HG03521 (cell line): Measurements from ENCODE around the gene DOCK8.

ENCODE experiments used
- ATAC-seq: cut with Tn5 transposase; IDR thresholded peaks from one replicate; pipeline ENCODE4 v1.9.1; 2021; ENCODE audit warnings: mild to moderate bottlenecking, moderate library complexity; ENCODE audit not compliant: unreplicated experiment

DOCK8 gene

DNA sequence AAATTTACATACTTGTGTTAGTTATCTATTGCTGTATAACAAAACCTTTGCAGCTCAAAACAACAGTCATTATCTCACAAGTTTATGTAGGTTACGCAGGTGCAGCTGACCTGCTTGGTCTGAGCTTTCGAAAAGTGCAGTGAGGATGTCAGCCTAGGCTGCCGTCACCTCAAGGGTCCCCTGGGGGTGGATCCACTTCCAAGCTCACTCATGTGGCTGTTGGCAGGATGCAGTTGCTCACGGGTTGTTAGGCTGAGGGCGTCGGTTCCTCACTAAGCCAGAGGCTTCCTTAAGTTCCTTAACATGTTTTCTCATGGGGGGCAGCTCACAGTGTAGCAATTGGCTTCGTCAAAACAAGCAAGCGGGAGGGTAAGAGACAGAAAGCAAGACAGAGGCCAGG is 139.8 kb downstream of the DOCK8 start:
- ATAC-seq, result no peak

DNA sequence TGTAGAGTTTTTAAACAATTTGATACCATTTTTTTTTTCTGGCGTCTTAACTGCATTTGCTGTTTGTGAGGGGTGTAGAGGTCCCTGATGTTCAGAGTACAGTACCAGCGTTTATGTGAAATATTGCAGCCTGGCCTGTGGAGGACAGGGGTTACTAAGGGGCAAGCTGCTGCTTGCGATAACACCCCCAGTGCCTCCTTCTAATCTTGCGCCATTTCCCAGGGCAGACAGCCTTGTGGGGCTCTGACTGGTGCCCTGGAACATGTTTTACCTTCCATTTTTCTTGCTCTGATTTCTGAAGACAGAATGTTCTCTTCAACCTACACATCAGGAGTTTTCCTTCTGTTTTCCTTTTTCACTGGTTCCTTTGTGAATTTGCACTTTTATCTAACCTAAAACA is 142.9 kb downstream of the DOCK8 start:
- no peak for ATAC-seq

DNA sequence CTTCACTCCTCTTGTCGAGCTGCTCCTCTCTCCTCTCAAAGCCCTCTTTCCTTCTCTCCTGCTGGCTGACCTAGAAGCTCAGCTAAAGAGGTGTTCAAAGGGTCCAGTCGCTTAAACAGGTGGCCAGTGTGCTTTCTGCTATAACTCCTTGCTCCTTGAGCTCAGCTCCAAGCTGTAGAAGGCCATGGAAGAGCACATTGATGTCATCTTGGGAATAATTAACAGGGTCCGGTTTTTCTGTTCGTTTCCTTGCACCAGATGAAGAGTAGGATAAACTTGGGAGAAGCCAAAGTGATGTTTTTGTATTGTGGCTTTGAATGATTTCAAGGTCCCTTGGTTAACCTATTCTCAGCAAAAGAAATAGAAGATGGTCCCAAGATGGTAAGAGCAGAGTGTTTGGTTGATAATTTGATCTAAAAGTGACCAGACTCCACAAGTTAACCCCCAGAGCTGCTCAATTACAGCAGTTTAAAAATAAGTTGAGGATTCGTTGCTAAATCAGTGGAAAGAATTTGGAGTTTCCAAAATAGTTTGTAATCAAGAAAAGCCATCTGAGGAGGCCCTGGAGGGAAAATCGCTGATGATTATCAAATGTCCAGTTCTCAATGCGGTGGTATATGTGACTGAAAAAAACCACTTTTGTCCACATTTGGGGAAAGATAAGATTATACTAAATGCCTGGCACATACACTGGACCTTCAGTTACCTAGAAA is 148.1 kb downstream of the DOCK8 start:
- no peak for ATAC-seq

DNA sequence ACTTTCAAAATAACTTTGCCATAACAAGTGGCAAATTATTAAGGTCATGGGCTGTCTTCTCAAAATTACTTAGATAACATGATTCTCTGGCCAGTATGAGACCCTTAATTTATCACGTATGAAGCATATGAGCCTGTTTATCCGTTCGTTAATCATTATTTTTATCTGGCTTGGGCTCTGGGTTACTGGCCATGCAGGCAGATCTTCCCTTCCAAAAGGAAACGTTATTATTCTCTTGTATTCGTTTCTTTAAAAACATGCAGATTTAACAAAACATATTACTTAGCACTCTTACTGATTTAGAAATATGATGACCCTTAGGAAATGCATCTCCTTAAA is 148.6 kb downstream of the DOCK8 start:
- no peak for ATAC-seq

DNA sequence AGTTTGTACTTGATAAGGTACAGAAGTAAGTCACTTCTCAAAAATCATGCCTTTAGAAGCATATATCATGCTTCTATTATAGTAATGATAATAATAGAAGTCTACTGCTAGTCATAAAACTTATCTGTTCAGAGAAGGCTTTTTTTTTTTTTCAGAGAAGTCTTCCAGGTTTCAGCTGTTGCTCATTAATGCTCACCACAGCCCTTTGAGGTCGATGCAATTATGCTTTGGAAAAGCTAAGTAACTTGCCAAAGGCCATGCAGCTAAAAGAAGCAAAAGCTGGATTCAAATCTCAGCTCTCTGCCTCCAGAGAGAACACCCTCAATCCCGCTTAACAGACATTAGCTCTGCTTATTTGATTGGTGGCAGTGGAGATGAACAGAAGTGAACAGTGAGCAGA is 150.8 kb downstream of the DOCK8 start:
- ATAC-seq, result no peak

DNA sequence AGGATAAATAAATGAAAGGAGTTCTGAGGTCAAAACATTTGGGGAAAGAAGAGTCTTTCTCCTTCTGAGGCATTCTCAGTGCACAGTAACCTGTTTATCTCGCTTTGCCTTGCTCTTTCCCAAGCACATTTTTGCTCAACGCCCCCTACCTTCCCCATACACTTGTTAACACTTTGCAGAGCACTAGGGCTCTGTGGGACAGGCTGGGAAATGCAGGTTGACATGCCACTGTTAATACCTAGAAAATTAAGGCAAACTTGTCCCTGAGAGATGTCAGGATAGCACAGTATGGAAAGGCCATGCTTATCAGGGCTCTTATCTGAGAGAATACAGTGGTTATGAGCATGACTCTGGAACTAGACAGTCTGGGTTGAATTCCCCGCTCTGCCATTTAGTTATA is 152.0 kb downstream of the DOCK8 start:
- no peak for ATAC-seq

DNA sequence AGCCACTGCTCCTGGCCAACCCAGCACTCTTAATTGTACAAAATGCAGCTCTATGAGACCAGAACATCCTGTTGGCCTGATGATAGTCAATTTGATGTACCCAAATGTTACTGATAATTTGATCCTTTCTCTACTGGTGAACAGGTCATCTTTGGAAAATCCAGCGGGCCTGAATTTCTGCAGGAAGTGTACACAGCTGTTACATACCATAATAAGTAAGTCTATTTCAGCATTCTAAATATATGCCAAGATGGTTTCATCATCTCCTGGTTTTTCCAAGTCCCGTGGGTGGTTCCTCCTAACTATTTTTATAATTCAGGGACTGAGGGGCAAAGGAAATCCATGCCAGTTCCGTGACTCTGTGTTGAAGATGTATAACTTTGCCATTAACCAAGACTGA is 155.4 kb downstream of the DOCK8 start:
- no peak for ATAC-seq

DNA sequence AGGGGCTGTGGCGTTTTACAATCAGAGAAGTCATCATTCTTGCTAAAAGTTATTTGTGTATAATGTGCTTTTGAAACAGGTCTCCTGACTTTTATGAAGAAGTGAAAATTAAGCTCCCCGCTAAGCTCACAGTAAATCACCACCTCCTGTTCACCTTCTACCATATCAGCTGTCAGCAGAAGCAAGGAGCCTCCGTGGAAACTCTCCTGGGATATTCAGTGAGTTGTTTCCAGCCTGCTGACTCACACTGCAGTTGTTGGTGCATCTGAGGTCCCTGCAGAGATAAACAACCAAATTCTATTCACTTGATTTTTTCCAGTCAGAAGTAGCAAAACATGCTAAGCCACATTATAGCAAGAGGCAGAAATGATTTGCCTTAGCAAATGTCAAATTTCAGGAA is 156.7 kb downstream of the DOCK8 start:
- ATAC-seq, result no peak

DNA sequence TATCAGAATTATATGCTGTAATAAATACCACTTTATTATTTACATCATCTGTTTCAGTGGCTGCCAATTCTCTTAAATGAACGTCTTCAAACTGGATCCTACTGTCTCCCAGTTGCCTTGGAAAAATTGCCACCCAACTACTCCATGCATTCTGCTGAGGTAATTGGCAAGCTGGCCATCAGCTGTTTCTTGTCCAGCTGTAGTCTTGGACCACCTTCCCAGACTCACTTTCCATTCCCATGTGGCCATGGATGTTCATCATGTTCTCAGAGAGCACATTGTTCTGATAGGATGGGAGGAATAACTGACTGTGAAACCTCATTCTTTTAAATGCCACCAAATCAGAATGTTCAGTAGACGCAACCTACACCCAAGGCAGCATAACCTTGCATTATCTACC is 157.5 kb downstream of the DOCK8 start:
- no peak for ATAC-seq

DNA sequence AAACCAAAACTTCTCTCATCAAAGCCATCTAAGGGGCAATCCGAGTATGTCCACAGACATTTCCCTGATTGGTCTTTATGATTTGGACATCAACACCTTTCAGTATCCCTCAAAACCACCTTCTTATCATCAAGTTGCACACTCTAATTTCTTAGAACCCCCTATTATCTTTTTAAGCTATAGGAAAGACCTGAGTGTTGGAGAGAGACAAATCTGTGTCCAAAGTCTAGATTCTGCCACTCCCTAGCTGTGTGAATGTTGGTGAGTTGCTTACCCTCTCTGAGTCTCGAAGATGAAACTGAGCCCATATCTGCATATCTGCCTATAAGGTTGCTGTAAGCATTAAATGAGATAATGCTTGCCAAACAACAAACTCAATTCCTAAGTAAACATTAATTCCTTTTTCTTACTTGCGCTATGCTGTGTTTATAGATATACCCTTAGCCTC is 159.1 kb downstream of the DOCK8 start:
- no peak for ATAC-seq

DNA sequence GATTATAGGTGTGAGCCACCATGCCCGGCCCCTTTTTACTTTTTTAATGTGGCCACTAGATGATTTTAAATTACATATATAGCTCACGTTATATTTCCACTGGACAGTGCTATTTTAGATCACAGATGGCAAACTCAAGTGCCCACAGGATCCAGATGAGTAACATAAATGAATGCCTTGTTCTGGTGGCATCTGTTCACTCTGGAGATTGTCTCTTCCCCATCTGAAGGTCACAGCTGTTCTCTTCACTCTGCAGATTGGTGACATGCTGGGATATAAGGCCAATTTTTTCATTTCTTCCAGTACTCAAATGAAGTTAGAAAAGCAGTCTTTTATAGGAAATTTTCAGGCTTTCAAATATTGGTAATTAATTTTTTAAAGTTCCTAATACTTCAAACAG is 160.1 kb downstream of the DOCK8 start:
- no peak for ATAC-seq

DNA sequence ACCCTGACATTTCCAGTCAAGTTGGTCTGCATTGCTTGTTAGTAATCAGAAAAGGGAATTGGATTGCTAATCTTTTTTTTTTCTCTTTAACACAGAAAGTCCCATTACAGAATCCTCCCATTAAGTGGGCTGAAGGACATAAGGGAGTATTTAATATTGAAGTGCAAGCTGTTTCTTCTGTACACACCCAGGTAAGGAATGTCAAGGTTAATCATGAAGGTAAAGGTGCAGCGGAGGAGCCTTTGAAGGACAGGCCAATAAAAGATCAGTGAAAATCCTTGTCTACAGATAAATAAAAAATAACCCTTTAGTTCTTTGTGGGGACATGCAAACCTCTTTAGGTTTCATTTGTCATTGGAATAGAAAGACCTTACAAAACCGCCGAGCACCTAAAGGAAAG is 161.4 kb downstream of the DOCK8 start:
- no peak for ATAC-seq

DNA sequence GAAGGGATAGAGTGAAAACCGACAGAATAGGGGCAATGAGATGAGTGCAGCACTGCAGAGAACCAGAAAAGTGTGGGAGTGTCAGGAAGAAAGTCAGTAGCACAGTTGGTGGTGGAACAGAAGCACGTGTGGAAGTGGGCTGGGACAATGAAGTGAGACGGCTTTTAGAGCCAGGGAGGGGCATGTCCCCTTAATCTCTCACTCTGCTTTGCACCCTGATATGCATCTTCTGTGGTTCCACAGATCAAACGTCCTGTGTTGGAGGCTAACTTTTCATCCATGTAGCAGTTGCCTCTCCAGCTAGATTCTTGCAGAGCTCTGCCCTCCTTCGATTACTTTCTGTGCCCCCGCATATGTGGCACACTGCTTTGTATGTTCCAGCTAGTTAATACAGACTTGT is 163.6 kb downstream of the DOCK8 start:
- ATAC-seq, result no peak

DNA sequence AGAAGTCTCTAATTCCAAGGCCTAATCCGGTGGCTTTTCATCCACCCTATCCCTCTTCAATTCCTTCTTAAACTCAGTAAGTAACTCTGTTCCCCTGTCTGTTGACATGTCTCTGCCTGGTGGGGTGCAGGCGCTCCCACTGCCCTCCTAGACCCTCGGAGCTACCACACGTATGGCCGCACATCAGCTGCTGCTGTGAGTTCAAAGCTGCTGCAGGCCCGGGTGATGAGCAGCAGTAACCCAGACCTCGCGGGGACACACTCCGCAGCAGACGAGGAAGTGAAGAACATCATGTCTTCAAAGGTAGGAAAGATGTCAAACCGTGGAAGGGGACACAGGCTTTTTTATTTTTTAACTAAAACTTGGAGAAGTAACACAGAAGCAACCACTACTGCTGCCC is 167.7 kb downstream of the DOCK8 start:
- ATAC-seq, result no peak

DNA sequence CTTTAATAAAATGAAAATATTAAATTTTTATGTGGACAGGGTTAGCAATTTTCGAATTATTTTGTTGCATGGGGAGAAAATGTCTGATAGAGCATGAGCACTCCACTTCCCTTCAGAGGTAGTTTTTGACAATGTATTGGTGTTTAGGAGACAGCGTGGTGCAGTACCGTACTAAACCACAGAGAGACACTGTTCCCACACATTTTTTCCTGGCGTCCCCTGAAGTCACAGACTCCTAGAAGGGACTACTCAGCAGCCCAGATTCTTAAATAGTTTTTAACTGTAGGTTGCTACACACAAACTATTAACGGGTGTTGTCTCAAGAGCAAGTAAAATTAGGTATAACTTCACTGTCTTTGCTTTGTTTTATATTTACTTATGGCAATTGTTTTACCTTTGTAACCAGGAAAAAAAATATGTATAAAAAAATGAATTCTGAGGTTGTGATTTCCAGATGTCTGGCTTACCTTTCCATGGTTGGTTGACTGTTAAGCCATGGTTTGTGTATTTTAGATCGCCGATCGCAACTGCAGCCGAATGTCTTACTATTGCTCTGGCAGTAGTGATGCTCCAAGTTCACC is 171.2 kb downstream of the DOCK8 start:
- no peak for ATAC-seq

DNA sequence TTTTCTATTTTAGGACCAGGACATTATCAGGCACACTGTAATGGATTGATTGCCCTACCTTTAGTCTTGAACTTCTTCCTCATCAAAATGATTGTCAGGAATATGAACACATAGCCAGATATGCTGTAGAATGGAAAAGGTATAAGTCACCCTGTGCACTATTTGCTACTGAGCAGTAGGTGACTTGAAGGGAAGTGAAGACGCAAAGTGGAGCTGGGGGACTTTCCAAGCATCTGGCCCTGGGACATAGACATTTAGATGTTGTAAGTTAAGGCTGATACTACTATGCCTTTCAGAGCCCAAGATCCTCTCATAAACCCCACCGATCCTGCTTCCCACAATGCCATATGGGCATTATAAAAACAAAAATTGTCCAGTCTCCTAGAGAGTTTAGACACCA is 174.5 kb downstream of the DOCK8 start:
- no peak for ATAC-seq

DNA sequence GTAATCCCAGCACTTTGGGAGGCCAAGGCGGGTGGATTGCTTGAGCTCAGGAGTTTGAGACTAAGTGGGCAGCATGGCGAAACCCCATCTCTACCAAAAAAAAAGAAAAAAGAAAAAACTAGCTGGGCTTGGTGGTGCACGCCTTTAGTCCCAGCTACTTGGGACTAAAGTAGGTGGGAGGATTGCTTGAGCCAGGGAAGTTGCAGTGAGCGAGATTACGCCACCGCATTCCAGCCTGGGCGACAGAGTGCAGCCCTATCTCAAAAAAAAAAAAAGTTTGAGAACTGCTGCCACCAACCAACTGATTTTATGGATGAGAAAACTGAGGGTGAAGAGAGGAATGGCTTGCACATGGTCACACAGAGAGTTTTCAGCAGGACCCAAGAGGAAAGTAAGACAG is 175.1 kb downstream of the DOCK8 start:
- ATAC-seq, result no peak

DNA sequence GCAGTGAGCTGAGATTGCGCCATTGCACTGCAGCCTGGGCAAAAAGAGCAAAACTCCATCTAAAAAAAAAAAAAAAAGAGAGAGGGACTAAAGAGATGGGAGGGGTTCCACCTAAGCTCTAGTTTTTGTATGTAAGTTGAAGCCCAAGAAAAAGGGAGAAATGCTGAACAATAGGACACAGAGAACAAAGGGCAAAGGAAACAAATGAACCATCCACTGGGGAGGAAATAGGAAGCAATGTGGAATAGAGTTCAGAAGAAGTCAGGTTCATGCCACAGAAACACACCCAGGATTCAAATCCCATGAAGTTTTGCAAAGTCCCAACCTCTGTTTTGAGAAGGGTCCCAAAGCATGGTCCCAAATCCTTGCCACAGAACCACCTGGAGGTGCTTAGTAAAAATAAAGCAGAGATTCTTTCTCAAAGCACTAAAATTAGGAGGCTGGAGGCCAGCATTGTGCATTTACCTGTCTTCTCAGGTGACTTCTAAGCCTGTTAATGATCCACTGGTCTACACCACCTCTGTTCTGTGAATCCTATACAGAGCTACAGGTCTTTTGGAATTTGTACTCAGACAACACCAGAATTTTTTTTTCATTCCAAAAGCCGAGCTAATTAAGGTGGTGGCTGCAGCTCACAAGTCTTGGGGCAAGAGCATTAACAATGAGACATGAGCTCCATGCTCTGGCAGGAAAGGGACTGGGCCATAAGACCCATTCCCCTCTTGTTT is 177.6 kb downstream of the DOCK8 start:
- no peak for ATAC-seq

DNA sequence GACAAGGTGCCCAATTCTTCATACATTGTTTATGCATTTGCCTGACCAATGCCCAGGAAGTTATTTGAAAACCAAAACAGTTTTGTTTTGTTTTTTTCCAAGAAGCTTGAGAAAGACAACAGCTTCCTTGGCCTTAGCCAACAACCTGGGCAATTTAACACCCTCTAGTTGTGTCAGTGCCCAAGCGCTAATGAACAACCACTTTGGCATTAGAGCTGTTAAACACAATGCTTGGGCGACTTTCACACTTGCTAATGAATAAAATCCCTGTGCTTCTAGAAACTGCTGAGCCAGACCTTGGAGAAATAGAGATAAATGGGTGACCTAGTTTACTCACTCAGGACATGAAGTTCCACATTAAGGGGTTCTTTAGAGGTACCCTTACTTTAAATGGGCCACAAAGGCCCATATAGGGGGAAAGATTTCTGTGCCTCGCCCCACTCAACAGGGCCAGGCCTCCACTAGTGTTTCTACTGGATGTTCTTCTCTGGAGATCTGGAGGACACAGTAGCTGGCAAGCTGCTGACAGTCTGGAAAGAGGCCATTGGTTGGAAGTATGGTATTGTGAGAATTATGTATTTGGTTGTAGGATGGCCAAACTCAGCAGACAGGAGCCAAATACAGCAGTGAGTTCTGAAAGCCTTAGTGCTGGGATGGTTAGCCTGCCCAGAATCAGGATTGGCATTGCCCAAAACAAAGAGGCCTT is 179.8 kb downstream of the DOCK8 start:
- ATAC-seq, result no peak

DNA sequence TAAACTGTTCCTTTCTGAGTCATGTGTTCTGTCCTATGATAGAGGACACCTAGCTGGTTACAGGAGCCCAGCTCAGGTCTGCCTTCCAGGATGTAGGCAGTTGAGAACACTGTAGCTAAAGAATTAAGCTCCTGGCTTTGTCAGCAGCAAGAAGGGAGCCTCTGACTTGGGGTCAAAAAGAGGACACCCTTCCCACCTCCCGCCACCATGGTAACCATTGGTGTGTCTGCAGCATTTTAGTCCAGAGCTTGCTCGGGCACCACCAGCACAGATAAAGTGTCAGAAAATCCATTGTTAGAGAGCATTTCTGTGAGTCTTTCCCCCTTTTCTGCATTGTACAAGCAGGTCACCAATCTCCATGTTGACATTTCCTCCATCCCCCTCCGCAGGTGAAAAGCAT is 181.7 kb downstream of the DOCK8 start:
- ATAC-seq, result no peak

DNA sequence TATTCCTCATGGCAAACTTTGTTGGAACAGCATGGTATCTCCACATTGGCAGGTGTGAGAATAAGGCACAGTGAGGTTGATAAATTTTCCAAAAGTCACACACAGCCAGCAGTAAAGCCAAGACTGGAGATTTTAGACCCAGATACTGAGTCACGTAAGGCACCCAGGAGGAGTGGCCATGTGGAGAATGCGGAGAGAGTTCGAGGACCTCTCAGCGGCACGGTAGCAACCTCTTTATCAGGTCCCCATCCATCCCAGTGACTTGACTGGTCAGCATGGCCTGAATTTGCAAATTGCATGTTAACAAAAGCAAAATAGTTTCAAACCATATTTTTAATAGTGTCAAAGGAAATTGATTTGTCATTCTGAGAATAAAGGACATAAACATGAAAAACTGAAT is 183.4 kb downstream of the DOCK8 start:
- ATAC-seq, result no peak

DNA sequence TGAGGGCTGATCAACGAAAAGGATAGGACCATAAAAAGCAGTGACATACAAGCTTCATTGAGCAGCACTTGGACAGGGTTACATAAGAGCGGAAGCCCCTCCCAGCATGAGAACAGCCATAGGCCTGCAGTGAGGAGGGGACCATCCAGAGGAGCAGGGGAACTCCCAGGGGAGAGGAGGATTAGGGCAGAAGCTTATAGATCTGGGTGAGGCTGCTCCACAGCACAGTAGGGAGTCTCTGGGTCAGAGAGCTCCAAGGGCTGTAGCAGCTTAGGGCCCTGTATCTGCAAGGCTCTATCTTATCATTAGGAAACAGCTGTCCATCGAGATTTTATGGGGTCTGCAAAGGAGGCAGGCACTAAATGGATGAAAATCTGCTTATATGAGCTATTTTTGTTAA is 186.6 kb downstream of the DOCK8 start:
- no peak for ATAC-seq
